ENCODE data around the gene NFATC1.
A peak's percentile ranks its signal among the peaks of the same experiment; 100 is the strongest.

Gene NFATC1

DNA sequence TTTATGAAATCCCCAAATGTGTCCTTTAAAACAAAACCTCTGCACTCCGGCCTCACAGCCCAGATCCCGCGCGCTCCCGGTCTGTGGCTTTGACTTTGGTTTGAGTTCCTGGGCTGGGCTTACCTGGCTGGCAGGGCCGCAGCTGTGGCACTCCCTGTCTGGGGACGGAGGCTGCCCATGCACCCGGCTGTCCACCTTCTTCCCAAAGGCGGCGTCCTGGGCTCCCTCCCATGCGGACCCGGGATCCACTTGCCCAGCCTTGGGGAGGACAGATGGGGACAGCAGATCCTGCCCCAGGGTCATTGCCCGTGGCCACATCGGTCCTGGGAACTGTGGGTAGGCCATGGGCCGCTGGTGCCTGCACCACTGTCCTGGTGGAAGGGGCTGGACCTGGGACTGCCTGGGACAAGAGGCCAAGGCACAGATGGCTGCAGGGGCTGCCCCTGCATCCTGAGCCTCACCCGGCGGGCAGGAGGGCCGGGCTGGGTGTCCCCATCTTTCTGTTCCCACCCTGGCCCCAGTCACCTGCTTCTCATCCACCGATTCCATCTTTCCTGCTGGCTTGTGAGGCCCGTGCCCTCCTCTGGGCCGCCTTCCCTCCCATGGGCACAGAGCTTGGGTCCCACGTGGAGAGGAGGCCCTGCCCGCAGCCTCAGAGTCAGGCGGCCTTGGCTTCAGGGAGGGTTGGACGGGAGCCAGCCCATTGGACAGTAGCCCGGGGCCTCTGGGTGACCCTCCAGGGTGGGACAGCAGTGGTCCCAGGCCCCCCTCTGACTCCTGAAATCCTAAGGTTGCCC, 27.7 kb downstream of the NFATC1 start:
- no peak for DNase-seq (ENCODE audit: low read depth in 2 of 2)

DNA sequence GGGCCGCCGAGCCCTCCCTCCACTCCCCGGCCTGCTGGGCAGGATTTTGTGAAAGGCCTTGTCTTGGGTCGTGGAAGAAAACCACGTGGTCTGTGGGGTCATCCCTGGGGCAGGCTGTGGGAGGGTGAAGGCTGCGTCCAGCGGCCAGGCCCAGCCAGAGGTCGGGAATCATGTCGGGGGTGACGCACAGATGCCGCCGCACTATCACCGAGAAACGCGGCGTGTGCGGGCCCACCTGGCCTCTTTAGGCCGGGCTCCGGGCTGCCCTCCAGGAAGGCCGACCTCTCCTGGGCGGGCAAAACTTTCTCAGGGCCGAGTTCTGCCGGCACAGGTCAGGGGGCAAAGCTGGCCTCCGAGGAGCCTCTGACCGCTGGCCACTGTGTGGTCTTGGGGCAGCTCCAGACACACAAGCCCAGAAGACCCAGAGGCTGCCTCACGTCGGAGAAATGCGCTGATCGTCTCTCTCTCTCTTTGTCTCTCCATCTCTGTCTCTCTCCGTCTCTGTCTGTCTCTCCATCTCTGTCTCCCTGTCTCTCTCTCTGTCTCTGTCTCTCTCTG, 28.4 kb downstream of the NFATC1 start:
- DNase-seq (ENCODE audit: low read depth in 2 of 2), result no peak

DNA sequence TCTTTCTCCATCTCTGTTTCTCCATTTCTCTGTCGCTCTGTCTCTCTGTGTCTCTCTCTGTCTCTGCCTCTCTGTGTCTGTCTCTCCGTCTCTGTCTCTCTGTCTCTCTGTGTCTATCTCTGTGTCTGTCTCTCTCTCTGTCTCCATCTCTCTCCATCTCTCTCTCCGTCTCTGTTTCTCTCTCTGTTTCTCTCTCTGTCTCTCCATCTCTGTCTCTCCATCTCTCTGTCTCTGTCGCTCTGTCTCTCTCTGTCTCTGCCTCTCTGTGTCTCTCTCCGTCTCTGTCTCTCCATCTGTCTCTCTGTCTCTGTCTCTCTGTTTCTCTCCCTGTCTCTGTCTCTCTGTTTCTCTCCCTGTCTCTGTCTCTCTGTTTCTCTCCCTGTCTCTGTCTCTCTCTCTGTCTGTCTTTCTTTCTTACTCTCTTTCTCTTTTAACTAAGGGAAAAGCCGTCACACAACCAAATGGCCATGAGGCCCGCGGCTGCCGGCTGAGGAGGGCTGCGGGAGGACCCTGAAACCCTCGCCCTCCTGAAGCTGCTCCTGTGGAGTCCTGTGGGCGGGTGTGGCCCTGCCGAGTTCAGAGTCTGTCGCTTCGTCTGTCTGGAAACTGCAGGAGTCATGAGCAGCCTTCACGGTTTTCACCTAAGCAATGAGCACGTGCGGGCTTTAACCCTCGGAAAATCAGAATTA, 29.3 kb downstream of the NFATC1 start:
- DNase-seq (ENCODE audit: low read depth in 2 of 2), result no peak

DNA sequence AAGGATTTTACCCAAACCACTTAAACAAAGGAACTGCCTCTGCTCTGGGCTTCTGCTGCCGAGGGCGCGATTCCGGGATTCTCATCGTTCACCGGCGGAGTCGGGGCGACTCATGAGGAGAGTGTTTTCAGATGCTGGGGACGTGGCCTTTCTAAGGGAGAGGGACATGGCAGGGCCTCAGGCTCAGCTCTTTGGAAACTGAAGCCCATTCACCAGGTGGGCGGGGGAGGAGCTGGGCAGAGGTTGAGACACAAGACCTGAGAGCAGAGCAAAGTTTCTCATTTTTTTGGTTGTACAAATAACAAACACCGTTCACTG, 29.8 kb downstream of the NFATC1 start:
- no peak for DNase-seq (ENCODE audit: low read depth in 2 of 2)

DNA sequence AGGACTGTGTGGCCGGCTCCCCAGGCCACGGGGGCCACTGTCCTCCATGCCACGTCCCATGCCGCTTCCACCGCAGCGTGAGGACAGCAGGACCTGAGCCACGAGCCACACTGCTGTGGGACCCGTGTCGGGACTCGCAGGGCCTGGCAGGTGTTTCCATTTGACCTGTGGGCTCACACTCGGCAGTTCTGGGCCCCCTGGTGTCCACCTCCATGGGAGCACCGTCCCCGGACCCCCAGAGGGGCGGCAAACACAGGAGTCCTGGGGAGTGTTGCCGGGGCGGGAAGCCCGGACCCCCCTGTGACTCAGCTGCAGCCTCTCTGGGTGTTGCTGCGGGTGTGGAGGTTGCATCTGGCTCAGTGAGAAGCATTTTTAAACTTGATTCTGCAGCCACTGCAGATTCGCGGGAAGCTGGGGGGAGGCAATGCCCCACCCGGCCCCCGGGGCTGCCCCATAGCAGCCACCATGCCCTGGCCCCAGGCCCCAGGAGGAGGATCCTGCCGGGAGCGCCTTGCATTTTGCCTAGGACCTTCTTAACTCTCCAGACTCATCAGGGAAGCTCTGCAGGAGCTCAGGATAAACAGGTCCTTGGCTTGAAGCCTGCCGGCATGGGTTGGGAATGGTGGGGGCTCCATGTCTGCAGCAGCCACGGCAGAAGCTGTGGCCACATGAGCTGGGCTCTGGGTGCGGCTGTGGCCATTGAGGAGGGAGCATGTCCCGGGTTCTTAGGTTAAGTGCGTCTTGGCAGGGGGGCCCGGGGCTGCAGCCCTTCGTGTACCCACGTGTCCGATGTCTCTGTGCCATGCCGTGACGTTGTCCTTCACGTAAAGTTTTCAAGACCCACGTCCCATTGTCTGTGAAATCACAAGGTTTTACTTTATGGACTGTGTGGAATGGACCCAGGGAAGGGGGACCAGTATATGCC, 30.9 kb downstream of the NFATC1 start:
- DNase-seq (ENCODE audit: low read depth in 2 of 2), result no peak

DNA sequence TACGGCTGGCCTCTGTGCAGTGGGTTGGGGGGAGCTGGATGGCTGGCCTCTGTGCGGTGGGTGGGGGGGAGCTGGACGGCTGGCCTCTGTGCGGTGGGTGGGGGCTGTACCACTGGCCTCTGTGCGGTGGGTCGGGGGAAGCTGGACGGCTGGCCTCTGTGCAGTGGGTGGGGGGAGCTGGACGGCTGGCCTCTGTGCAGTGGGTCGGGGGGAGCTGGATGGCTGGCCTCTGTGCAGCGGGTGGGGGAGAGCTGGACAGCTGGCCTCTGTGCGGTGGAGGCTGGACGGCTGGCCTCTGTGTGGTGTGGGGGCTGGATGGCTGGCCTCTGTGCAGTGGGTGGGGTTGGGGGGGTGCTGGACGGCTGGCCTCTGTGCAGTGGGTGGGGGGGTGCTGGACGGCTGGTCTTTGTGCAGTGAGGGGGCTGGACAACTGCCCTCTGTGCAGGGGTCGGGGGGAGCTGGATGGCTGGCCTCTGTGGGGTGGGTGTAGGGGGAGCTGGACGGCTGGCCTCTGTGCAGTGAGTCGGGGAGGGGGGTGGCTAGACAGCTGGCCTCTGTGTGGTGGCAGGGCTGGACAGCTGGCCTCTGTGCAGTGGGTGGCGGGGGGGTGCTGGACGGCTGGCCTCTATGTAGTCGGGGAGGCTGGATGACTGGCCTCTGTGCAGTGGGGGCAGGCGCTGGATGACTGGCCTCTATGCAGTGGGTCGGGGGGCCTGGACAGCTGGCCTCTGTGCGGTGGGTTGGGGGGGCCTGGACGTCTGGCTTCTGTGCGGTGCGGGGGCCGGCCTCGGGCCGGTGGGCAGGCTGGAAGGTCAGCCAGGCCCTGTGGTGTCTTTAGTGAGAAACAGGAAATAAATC, 31.9 kb downstream of the NFATC1 start:
- DNase-seq (ENCODE audit: low read depth in 2 of 2), result no peak

DNA sequence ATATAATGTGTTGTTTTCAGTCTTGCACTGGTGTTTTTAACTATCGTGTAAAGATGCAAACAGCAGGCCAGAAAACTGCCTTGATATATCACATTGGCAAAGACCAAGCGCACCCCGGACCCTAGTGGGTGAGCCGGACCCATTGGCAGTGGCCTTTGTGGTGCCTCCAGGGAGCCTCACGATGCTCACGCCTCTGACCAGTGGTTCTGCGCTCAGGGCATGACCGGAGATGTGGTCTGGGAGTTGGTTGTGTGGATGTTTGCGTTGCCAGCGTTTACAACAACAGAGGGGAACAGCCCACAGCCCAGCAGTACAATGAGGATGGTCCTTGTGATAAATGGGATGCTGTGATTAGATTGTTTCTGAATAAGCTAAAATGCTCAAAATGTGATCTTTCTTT, 32.6 kb downstream of the NFATC1 start:
- no peak for DNase-seq (ENCODE audit: low read depth in 2 of 2)

DNA sequence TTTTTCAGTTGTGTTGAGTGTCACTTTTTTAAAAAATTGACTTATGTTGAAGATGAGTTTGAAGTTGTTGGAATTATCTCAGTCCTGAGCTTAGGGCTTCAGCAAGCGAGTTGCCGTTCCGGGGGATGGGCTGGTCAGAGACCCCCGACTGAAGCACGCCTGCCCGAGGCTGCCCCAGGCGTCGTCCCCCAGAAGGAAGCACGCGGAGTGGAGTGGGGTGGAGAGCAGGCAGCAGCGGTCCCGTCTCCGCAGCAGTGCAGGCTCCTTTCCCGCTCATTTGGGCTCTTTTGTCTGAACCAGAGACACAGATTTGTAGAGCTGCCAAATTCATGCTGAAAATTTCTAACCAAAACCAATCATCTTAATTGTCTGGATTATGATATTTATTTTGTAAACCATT, 33.7 kb downstream of the NFATC1 start:
- no peak for DNase-seq (ENCODE audit: low read depth in 2 of 2)

DNA sequence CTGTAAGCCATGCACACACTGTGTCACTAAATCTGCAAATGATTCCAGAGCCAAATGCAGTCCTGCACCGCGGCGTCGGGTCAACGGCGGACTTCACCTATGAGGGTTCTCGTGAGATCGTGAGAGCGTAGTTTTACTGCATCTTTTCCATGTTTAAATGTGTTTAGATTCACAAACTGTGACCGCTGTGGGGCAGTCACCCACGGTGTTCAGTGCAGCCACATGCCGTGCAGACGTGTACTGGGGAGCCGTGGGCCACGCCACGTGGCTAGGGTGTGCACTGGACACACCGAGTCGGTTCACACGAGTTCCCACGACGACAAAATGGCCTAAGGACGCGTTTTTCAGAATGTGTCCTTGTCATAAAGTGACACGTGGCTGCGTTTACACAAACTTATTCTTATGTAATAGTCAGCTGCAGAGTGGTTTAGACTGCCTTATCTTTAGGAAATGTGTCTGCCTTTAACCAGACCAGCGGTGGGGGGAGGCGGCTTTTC, 34.1 kb downstream of the NFATC1 start:
- no peak for DNase-seq (ENCODE audit: low read depth in 2 of 2)

DNA sequence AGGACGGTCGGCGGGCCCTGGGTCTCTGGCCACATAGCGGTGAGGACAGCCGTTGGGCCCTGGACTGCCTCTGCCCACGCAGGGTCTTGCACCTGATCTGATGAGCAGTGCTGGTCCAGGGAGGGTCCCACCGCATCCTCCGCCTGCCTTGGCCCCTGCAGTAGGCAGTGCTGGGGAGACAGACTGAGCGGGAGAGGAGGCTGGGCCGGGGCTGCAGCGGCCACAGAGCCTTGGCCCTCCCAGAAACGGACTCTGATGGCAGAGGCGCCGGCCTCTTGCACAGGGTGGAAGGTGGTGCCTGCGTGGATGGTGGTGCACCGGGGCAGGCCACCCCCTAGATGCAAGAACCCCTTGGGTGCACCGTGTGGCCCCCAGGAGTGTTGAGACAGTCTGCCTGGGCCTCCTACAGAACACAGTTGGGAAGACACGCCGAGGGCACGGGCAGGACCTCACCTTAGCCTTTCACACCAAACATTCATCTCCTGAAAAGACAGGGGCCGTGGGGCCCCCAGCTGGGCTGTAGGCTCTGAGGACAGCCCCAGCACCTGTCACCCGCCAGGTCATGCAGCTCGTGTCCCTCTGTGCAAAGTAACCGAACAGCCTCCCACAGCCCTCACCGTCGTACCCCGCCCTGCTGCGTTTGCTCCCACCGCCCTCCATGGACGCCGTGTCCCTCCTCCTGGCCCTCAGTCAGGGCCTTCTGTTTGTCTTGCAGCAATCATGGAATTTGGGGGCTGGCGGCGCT, 36.8 kb downstream of the NFATC1 start:
- no peak for DNase-seq (ENCODE audit: low read depth in 2 of 2)

DNA sequence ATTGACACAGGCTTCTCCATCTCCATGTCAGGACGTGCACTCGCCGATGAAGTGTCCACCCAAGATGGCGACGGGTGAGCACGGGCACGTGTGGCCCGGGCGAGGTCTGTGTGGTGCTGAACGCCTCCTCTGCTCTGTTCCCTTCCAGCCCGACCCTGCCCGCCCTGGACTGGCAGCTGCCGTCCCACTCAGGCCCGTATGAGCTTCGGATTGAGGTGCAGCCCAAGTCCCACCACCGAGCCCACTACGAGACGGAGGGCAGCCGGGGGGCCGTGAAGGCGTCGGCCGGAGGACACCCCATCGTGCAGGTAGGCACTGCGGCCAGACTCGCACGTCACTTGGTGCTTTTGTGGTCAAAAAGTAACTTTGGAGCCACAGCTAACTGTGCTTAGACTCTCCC, 37.7 kb downstream of the NFATC1 start:
- no peak for DNase-seq (ENCODE audit: low read depth in 2 of 2)

DNA sequence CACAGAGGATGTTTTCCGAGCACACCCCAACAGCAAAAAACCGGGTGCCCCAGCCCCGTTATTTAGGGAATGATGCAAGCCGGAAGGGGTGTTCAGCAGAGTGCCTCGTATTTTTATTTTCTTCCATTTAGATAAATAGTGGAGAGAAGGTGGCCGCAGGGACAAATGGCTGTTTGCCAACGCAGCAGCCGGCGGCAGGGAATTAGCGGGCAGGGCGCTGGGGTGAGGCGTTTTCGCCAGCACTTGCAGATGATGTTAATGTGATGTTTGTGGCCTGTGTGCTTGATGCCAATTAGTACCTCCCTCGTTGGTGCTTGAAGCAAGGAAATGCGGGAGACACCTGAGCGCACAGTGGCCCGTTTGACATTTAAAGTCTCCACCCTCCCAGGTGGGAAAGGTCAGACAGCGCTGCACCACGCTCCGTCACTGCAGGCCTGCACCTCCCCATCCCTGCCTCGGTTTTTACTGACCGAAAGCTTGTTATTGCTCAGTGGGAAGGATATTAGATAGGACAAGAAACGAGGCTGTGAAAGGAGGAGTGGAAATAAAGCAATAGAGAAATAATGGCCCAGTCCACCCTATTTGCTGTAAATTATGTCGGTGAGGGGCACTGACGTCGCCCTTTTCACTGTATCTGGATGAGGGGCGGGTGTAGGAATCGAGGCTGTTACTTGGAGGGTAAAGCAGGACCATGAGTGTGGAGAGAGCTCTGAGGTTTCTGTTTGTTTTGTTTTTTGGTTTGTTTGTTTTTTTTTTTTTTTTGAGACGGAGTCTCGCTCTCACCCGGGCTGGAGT, 39.1 kb downstream of the NFATC1 start:
- DNase-seq (ENCODE audit: low read depth in 2 of 2), result no peak

DNA sequence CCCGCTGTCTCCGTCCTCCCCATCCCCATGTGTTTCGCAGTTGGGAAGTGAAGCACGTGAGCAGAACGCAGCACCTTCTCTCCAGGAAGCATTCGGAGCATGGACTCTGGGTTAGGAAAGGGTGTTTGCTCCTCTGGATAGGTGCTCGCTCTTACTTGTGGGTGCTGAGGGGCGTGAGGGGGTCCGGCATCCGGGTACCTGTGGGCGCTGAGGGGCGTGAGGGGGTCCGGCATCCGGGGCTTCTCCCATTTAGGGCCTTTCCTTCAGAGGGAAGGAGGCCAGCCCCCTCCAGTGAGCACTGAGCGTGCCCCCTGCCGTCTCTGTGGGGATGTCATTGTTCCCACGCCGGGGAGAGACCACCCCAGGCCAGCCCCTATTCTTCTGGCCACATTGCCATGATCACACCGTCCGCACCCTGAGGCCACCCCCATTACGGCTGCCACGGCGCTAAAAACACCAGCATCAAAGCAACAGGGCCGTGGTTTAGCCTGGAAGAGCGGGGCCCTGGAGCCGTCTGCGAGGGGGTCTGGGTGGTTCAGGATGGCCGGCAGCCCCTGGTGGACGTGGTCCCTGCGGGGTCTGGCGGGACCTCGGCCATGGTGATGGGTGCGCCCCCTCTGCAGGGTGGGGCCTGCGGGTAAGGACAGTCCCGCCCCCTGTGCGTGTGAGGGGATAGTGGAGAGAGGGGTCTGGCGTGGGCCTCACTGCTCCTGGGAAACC, 41.0 kb downstream of the NFATC1 start:
- no peak for DNase-seq (ENCODE audit: low read depth in 2 of 2)

DNA sequence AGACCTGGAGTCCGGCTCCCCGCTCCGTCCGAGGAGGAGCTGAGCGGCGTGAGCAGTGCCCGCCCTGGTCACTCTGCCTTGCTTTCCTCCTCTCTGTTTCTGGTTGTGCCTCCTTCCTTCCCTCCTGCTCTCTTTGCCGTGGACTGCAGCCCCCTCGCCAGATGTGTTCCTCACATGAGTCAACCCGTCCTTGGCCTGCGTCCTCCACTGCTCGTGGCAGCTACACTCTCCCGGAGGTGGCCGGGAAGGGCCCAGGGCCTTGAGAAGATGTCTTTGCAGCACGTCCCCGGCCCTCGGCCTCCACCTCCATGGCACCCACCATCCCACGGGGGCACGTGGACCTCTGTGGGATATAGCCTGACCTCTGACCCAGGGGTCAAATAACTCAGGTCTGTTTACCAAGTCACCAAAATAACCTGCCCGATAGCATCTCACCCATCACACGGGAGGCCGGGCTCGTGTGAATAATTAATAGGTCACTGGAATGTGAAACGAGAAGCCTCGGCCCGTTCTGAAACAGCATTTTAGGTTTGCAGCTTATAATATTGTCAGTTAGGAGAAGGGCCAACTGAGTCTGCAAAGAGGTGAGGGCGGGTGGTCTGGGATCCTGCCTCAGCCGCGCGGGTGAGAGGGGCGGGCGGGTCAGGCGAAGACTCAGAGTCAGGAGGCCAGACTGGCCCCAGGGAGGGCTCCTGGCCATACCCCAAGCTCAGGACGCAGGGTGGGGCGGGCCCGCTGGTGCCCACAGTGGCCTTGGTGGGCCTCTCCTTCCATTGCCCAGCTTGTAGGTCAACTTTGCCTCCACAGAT, 42.6 kb downstream of the NFATC1 start:
- DNase-seq (ENCODE audit: low read depth in 2 of 2), result no peak

DNA sequence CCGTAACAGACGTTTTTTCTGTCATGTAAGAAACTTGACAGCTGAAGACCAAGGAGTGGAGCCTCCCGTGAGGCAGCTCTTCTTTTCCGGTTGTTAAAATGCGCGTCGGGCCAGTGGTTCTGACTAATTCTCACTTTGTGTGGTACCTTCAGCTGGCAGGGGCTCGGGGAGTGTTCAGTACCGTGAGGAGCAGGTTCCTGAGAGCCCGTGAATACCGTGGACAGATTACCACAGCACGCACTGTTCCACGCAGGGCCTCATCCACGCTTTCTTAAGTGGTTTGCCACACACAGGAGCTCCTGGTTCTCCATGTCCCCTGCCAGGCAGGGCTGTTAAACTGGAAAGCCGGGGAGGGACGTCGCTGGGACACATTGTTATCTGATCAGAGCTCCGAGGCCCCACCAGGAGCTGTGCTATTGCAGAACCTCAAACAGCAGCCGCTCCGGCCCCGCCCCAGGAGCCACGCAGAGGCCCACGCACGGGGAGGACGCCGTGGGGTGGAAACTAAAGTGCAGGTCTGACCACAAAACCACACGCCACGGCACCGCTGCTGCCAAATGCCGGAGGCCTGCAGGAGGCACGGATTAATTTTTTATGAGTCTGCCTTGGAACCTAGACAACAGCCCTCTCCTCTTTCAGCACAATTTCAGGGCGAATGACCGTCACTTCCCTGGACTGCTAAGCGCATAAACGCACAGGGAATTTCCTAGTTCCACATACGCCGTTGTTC, 43.3 kb downstream of the NFATC1 start:
- peak in 1 of 2 experiments; percentile 18 for DNase-seq (ENCODE audit: low read depth in 2 of 2)

DNA sequence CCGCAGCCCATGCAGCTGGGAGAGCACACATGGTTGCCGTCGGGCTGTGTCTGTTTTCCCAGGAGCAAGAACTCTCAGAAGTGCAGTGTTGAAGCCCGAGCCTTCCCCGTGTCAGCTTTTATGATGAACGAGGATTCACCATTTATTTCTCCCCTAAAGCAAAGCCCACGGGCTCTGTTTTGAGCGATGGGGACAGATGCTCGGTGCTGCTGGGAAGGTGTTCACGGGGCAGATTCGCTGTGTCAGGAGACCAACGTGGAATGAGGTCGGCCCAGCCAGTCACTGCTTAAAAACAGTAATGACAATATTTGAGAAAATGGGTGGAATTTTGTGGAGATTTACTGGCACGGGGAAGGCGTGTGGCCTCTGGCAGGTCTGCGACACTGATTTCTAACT, 43.9 kb downstream of the NFATC1 start:
- no peak for DNase-seq (ENCODE audit: low read depth in 2 of 2)
